8988T (cell line): Measurements from ENCODE around the gene ARMC9.
"Not testable (repeated sequence)": the region's sequence is repeated elsewhere in the genome, so short reads cannot be mapped to it uniquely, and the experiment has no call there.

Source experiments
- DNase-seq: peaks from one replicate; pipeline ENCODE4 v3.0.0; 2011

ARMC9 gene

GRCh38 chr2:231370749-231371429 lies 172.5 kb downstream of the ARMC9 start:
- no peak for DNase-seq

- no peak for DNase-seq
Measured at GRCh38 chr2:231371430-231372054, 173.1 kb downstream of the ARMC9 start.

GRCh38 chr2:231372326-231372725 lies 173.9 kb downstream of the ARMC9 start:
- no peak for DNase-seq

- no peak for DNase-seq
Measured at GRCh38 chr2:231373184-231373583, 174.8 kb downstream of the ARMC9 start.

GRCh38 chr2:231373786-231374349 lies 175.4 kb downstream of the ARMC9 start:
- DNase-seq: no peak

- no peak for DNase-seq
Measured at GRCh38 chr2:231374771-231375170, 176.3 kb downstream of the ARMC9 start.

- DNase-seq: not testable (repeated sequence)
Measured at GRCh38 chr2:231375994-231376615, 177.7 kb downstream of the ARMC9 start.

- no peak for DNase-seq
Measured at GRCh38 chr2:231376857-231377256, 178.4 kb downstream of the ARMC9 start.

GRCh38 chr2:231378026-231378722 lies 179.7 kb downstream of the ARMC9 start:
- DNase-seq: no peak

- no peak for DNase-seq
Measured at GRCh38 chr2:231379266-231380215, 181.1 kb downstream of the ARMC9 start.

GRCh38 chr2:231380307-231380706 lies 181.9 kb downstream of the ARMC9 start:
- DNase-seq: no peak

GRCh38 chr2:231380991-231381847 lies 182.8 kb downstream of the ARMC9 start:
- DNase-seq: no peak

- DNase-seq: no peak
Measured at GRCh38 chr2:231382116-231382515, 183.7 kb downstream of the ARMC9 start.

GRCh38 chr2:231383416-231384108 lies 185.1 kb downstream of the ARMC9 start:
- no peak for DNase-seq

GRCh38 chr2:231384109-231384435 lies 185.6 kb downstream of the ARMC9 start:
- DNase-seq: no peak

GRCh38 chr2:231384970-231385369 lies 186.5 kb downstream of the ARMC9 start:
- DNase-seq: no peak

GRCh38 chr2:231385429-231385828 lies 187.0 kb downstream of the ARMC9 start:
- DNase-seq: no peak

- no peak for DNase-seq
Measured at GRCh38 chr2:231386446-231386845, 188.0 kb downstream of the ARMC9 start.

GRCh38 chr2:231387904-231388724 lies 189.7 kb downstream of the ARMC9 start:
- no peak for DNase-seq
